GM19043 (cell line): ENCODE measurements around the gene PLEKHA5.
"Not testable (repeated sequence)": the region's sequence is repeated elsewhere in the genome, so short reads cannot be mapped to it uniquely, and the experiment has no call there.

ENCODE experiments used
- ATAC-seq: cut with Tn5 transposase; IDR thresholded peaks from one replicate; pipeline ENCODE4 v1.9.1; 2021; ENCODE audit warnings: low read depth; ENCODE audit not compliant: unreplicated experiment

PLEKHA5 gene

DNA sequence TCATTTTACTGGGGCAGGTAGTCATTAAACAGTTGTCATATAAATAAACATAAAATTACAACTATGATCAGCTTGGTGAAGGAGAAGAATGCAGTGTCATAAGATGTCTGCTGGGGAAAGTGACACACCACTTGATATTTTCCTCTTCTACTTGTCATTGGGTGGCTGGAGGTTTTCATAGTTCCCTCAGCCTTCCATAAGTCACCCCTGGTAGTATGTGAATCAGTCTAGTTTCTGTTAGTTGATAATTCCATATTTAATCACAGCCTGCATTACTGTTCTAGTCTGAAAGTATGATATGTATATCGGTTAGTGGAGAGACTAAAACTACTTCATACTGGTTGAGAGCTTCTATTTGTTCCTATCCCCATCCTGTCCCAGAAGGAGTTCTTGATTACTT, 38.2 kb downstream of the PLEKHA5 start:
- no peak for ATAC-seq

- ATAC-seq = no peak
Observed at GRCh38 chr12:19168644-19169043, 39.1 kb downstream of the PLEKHA5 start.

DNA sequence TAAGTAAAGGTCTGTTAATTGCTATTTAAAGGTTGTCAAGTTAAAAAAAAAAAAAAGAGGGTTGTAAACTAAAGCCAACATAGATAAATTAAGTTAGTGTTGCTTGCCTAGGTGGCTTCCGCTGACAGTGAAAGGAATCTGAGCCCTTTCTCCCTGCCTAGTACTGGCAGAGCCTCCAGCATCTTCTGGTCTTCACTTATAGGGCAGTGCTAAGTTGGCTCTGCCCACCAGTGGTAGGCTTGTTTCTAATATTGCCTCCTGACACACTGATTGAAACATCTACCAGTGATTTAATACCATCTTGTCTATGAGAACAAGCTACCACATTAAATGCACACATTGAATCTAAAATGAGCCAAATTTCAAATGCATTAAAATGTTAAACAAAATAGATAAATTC, 39.7 kb downstream of the PLEKHA5 start:
- no peak for ATAC-seq

DNA sequence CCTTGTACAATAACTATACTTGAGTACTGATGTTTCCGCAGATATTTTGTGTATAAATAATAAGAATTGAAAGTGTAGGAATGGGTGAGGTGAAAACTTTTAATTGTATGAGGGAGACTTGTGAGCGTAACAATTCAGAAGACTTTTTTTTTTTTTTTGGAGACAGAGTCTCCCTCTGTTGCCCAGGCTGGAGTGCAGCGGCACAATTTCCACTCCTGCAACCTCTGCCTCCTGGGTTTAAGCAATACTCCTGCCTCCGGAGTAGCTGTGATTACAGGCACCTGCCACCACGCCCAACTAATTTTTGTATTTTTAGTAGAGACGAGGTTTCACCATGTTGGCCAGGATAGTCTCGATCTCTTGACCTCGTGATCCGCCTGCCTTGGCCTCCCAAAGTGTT, 40.8 kb downstream of the PLEKHA5 start:
- not testable (repeated sequence) for ATAC-seq

DNA sequence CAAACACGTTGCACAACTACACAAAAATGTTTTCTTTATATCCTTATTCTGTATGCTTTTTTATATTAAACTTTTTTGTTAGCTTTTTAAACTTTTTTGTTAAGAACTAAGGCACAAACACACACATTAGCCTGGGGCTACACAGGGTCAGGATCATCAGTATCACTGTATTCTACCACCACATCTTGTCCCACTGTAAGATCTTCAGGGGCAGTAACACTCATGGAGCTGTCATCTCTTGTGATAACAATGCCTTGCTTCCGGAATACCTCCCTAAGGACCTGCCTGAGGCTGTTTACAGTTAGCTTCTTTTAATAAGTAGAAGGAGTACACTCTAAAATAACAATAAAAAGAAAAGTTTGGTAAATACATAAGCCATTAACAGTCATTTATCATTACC, 42.2 kb downstream of the PLEKHA5 start:
- no peak for ATAC-seq

GRCh38 chr12:19177754-19178153, 48.2 kb downstream of the PLEKHA5 start:
- ATAC-seq = no peak

- ATAC-seq = no peak
Observed at GRCh38 chr12:19179986-19180385, 50.5 kb downstream of the PLEKHA5 start.

GRCh38 chr12:19181666-19182426, 52.3 kb downstream of the PLEKHA5 start:
- ATAC-seq = no peak

DNA sequence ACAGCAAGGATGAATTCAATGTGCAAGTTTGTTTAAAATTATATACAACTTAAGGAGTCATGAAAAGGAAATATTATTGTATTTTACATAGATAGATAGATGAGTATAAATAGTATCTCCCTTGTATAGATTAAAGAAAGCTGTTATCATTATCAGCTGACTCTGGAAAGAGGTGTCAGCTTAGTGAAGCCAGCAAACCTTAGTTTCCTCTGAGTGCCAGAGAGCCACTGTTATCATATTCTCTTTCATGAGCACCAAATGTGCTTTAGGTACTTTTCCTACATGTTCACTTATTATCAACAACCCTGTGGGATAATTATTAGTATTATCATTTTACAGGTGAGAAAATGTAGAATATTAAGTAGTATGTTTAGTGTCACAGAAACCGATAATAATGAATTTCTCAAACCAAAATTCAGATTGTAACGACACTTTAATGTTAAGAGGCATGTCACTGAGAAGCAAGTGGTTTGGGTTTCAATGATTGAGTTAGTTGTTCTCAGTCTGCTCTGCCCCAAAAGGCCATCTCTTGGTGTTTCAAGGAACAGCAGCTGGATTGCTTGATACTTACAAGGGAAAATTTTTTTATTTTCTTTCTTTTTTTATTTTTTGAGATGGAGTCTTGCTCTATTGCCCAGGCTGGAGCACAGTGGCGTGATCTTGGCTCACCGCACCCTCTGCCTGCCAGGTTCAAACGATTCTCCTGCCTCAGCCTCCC, 53.7 kb downstream of the PLEKHA5 start:
- ATAC-seq = no peak

DNA sequence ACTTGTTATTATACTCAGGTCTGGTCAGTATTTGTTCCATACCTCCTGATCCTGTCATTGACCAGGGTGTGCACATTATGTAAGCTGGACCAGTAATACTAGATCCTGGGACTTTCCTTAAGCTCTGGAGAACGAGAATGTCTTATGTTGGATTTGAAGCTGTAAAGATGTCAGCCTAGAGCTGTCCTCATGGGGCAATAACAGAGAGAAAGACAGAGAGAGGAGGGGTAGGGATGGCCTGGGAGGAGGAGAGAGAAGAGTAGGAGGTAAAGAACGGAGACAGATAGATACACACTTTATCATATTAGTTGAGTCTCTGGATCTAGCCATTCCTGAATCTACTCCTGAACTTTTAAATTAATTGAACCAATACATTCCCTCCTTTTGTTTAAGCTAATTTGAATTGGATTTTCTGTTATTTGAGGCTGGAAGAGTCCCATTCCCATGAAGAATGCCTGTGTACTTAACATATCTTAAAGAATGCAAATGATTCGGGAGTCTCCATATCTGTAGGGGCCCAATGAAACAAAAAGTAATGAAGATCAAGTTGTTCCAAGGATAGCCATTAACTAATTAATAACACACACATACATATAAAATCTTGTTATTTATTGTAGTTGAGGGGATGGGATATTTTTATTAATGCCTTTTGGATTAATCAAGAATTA, 55.9 kb downstream of the PLEKHA5 start:
- ATAC-seq = no peak

DNA sequence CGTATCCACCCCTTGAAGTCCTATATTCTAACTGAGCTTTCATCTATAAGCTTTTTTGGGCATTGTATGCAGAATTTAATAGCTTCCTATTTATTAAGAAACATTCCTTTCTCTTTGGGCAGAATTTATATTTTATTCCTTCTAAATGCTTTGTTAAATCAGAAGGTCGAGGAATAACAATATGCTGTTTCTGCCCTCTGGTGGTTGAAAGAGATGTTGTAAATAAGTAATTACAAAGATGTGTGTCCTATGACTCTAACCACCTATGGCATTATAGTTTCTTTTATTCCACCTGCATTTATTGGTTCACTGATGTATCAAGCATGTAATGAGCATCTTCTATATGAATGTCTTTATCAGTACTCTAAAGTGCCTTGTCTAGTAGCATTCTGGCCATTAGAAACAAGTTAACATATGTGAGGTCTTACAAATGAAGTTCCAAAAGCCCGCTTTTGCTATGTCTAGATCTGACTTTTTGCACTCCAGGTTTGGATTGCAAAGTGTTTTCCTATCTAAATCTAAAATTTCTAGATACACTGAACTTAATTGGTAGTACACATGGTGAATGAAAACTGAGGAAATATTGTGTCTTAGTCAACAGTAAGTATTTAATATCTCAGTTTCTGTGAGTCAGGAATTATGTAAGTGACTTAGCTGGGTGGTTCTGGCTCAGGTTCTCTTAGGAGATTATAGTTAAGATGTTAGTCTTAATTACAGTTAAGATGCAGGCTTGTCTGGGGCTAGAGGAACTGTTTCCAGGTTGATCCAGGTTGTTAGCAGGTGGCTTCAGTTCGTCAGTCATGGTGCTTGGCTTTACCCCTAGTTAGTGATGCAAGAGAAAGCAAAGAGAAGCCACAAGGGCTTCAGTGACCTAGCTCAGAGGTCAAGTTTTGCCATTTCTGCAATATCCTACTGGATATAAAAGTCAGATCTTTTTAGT, 57.5 kb downstream of the PLEKHA5 start:
- ATAC-seq = no peak

- ATAC-seq = no peak
Observed at GRCh38 chr12:19189522-19189921, 60.0 kb downstream of the PLEKHA5 start.

DNA sequence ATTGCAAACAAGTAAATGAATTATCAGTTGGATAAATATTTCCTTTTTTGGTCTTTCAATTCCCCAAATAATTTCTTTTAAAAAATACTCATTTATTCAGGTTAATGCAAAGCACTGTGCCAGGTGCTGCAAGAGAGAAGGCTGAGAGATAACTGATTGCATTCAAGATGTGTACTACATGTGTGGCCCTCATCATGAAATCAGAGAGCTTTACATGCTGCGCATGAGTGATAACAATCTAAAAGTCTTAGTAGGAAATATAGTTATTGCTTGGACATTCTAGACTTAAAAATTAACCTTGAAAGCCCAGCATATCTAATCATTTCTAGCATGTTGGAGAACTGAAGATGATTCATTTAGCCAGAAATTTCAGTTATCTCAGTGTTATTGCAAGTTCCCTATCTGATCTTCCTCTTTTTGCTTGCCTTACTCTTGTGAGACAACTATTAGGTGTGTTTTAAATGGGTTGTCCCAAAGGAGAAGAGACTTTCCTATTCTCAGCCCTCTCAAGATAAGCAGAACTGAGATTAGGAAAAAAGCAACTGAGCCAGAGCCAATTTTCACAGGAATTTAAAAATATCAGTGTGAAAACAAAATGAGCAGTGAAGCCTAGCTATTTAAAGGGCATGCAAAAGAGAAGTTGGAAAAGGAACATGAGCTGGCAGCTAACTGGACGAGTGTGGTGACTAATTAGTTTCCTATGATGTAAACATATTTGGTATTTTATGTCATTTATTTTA, 60.9 kb downstream of the PLEKHA5 start:
- ATAC-seq = no peak

DNA sequence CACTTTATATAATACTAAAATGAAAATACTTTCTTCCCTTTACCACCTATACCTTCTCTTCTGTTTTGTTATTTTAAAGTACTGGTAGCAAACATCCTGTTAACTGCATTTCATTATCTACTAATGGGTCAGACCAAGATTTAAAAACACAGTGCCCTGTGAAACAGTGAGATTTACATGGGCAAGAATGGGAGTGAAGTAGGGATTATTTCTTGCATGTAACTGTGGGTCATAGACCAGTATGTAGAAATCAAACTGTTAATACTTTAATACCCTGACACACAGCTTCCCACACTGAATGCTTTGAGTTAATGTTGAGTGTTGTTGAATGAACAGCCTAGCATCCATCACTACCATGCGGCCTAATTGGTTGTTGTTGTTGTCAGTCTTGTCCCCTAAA, 61.6 kb downstream of the PLEKHA5 start:
- ATAC-seq = no peak

DNA sequence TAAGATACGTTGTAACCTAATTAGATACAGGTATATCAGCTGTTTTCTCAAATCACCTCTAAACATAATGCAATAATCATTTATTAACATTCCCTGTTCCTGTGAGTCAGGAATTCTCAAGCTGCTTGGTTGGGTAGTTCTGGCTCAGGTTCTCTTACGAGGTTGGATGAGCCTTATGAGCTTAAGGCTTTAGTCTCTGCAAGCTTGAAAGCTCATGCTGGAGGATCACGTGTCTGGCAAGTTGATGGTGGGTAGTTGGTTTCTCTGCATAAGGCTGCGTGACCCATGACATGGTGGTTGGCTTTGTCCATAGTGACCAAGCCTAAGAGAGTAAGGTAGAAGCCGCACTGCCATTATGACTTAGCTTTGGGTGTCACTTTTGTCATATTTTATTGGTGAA, 62.0 kb downstream of the PLEKHA5 start:
- no peak for ATAC-seq

DNA sequence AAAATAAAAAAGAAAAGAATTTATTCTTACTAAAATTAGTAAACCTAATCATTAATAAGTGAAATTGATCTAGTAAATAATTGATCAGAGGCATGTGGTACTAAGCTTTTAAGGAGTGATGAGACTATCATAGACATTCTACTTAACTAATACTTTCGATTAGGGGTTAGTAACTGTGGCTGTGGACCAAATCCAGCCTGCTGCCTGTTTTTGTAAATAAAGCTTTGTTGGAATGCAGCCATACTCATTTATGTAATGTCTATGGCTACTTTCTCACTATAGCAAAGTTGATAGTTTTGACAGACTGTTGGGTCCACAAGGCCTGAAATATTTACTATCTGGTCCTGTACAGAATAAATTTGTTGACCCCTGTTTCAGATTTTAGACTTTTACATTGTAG, 63.2 kb downstream of the PLEKHA5 start:
- no peak for ATAC-seq

DNA sequence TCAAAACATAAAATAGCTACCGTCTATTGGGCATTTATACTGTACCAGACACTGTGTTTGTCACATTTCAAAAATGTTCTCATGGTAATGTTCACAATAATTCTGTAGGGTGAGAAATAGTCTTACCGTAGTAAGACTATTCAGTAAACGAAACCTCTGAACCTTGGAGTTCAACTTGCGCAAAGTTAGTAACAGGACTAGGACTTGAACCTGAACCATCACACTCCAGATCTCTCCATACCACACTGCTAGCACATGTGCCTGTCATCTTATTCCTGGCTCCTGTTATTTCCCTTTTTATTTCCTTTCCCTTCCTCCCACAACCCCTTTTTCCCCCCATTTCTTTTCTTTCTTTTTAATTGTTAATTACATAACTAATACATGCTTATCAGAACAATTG, 65.4 kb downstream of the PLEKHA5 start:
- ATAC-seq = no peak

GRCh38 chr12:19196959-19197630, 67.6 kb downstream of the PLEKHA5 start:
- ATAC-seq = no peak

GRCh38 chr12:19198272-19198671, 68.7 kb downstream of the PLEKHA5 start:
- ATAC-seq = no peak
